Endothelial cell of umbilical vein (primary cell): Measurements from ENCODE around the gene SLC25A21. TPM values are rescaled to one million over a fixed set of nuclear protein-coding genes. Genes with fewer than 3 reads are reported as not detected.

Experiments used
- BruUV-seq: library from RNA; stranded (reverse); fragments of 400-500 nt; replicated peaks from 2 replicates; lab custom pipeline; 2021; lab: Mats Ljungman, UMichigan
- CTCF ChIA-PET: fragments of 300-600, 350-600 bp; sonication (Branson Sonifier 250); formaldehyde crosslinking; loops from one replicate; lab custom pipeline; 2021; ENCODE audit warnings: antibody characterized with exemption, inconsistent platforms; lab: Charles Lee
- POLR2A ChIA-PET: fragments of 300-600, 350-600 bp; sonication (Branson Sonifier 250); formaldehyde crosslinking; loops from one replicate; lab custom pipeline; 2021; ENCODE audit warnings: antibody characterized with exemption, inconsistent platforms; lab: Charles Lee
- DNase-seq: peaks from one replicate; pipeline ENCODE4 v3.0.0-alpha.2; 2011; ENCODE audit warnings: low read depth, low spot score
- FAIRE-seq: peaks from 2 replicates; lab custom pipeline; 2011; peaks lifted over from hg19 to GRCh38; lab: Jason Lieb, UNC
- H2AFZ ChIP-seq: 2 replicates; pipeline ENCODE4 v1.6.0; 2012; ENCODE audit warnings: low read depth, low read length, control low read depth, inconsistent platforms
- H3K27ac ChIP-seq: 2 replicates; pipeline ENCODE4 v1.5.1; 2011; ENCODE audit warnings: low read depth, mild to moderate bottlenecking, control low read depth, low read length, moderate library complexity; ENCODE audit not compliant: insufficient read depth
- H3K27me3 ChIP-seq, 2 experiments: 2 replicates each; pipeline versions ENCODE4 v1.6.0 to v1.6.1; 2011; ENCODE audit warnings: low read length in 2 of 2, mixed read lengths in 1 of 2; ENCODE audit not compliant: control insufficient read depth in 2 of 2, insufficient read depth in 2 of 2
- H3K36me3 ChIP-seq, 2 experiments: 2 replicates in 1 of 2; 3 replicates in 1 of 2; pipeline ENCODE4 v1.5.1; 2011; ENCODE audit warnings: low read length in 2 of 2, mild to moderate bottlenecking in 1 of 2, moderate library complexity in 1 of 2; ENCODE audit not compliant: control insufficient read depth in 2 of 2, insufficient read depth in 2 of 2; ENCODE audit errors: extremely low read depth in 1 of 2
- H3K4me1 ChIP-seq: 3 replicates; pipeline ENCODE4 v1.5.1; 2011; ENCODE audit warnings: mild to moderate bottlenecking, low read length; ENCODE audit not compliant: control insufficient read depth, insufficient read depth; ENCODE audit errors: extremely low read depth
- H3K4me2 ChIP-seq: 2 replicates; pipeline ENCODE4 v1.6.1; 2011; ENCODE audit warnings: low read length, control low read depth, mixed read lengths; ENCODE audit not compliant: insufficient read depth
- H3K4me3 ChIP-seq, 3 experiments: fragments of 200-600 bp in 1 of 3; sonication (generic), shearing (Covaris generic) in 1 of 3; replicated peaks in 1 of 3; 2 replicates each; pipeline ENCODE4 v1.5.1; 2011 to 2016; ENCODE audit warnings: control low read depth in 3 of 3, low read length in 3 of 3, mild to moderate bottlenecking in 2 of 3, inconsistent platforms in 1 of 3, low read depth in 1 of 3, moderate library complexity in 1 of 3; ENCODE audit not compliant: insufficient read depth in 1 of 3
- H3K79me2 ChIP-seq: 2 replicates; pipeline ENCODE4 v1.6.0; 2012; ENCODE audit warnings: low read length, inconsistent platforms; ENCODE audit not compliant: control insufficient read depth, insufficient read depth
- H3K9ac ChIP-seq: replicated peaks from 2 replicates; pipeline ENCODE3; 2011; ENCODE audit warnings: low read length, control low read depth; ENCODE audit not compliant: insufficient read depth; ENCODE audit errors: extremely low read depth
- H3K9me1 ChIP-seq: replicated peaks from 3 replicates; pipeline ENCODE4 v1.6.0; 2011; ENCODE audit warnings: mild to moderate bottlenecking, low read length; ENCODE audit not compliant: control insufficient read depth, insufficient read depth; ENCODE audit errors: extremely low read depth
- H3K9me3 ChIP-seq: replicated peaks from 2 replicates; pipeline ENCODE4 v1.5.1; 2012; ENCODE audit warnings: low read length, inconsistent platforms; ENCODE audit not compliant: control insufficient read depth, insufficient read depth
- H4K20me1 ChIP-seq: replicated peaks from 2 replicates; pipeline ENCODE3; 2011; ENCODE audit warnings: mild to moderate bottlenecking, low read length; ENCODE audit not compliant: control insufficient read depth, insufficient read depth; ENCODE audit errors: extremely low read depth
- EZH2 ChIP-seq: IDR thresholded peaks from 2 replicates; pipeline ENCODE4 v1.6.1; 2012; ENCODE audit warnings: borderline replicate concordance, low read depth, mild to moderate bottlenecking, moderate library complexity, low read length, inconsistent platforms; ENCODE audit not compliant: severe bottlenecking
- POLR2A ChIP-seq: IDR thresholded peaks from 2 replicates; pipeline ENCODE4 v1.6.1; 2012; ENCODE audit warnings: low read depth, mild to moderate bottlenecking, control low read depth, low read length
- POLR2AphosphoS5 ChIP-seq: IDR thresholded peaks from 2 replicates; pipeline ENCODE4 v1.6.1; 2012; ENCODE audit warnings: low read depth, mild to moderate bottlenecking, control low read depth, low read length, moderate library complexity; ENCODE audit not compliant: insufficient read depth
- dilution Hi-C: fragments of 300-500 bp; cut with MboI; formaldehyde crosslinking; loops from one replicate; pipeline ENCODE4 v1.15.0; 2019; ENCODE audit warnings: low sequenced_read_pairs; ENCODE audit not compliant: extremely low pct_ligation_motif_present
- intact Hi-C: fragments of 100-400 bp; cut with micrococcal nuclease; formaldehyde crosslinking; loops from one replicate; pipeline ENCODE4 v1.10.0; 2022
- polyA plus RNA-seq, 4 experiments: library from polyadenylated mRNA; depleted of rRNA in 3 of 4; stranded (reverse) in 3 of 4; unstranded in 1 of 4; fragments of >200 nt; gene quantifications; 2 replicates each; pipeline versions ENCODE4 v1.2.1 to v1.2.3, GENCODE V29; 2011 to 2012; ENCODE audit warnings: missing spikeins in 1 of 4
- total RNA-seq: library from RNA; stranded (reverse); gene quantifications from 2 replicates; pipeline ENCODE4 v1.2.3, GENCODE V29; 2021

The SLC25A21 gene
- total and polyA plus RNA-seq, 2 donors (not counting 3 experiments of a cell fraction or from before 2014, with no cell fraction given) = 0.98 to 1.4 TPM

GRCh38 chr14:36660736-36661505 is 511.5 kb downstream of the SLC25A21 start:
- Histone ChIP-seq H3K27me3 (peaks cover 89 to 98% of the 10 kb centered on the region in 2 experiments), H3K79me2 (no peaks in the 10 kb centered on the region), H3K27ac (no peak overlapping the region), H3K36me3 (no peaks in the 10 kb centered on the region), H3K4me3 (peak overlapping the region in 1 of 3 experiments; percentile 27), H2AFZ (no peak overlapping the region), H3K9ac (no peak overlapping the region), H3K9me3 (no peaks in the 10 kb centered on the region), H4K20me1 (no peaks in the 10 kb centered on the region), H3K4me1 (peaks cover 17% of the 10 kb centered on the region), H3K9me1 (no peaks in the 10 kb centered on the region), H3K4me2 (peak overlapping the region; percentile 37)
- no TSS peak for BruUV-seq
- FAIRE-seq (no peak), DNase-seq (no peak)
- dilution Hi-C loops = no loop called here
- ChIA-PET CTCF (no interaction called here), POLR2A (no interaction called here)
- intact Hi-C loops = loop anchor here (5.0 kb wide), 2 partner anchors 386 to 936 kb away; partner anchors contain the start of genes FOXA1 and TTC6
- TF ChIP-seq POLR2A (no peak), EZH2 (peak; percentile 72)

GRCh38 chr14:36659822-36660735 is 512.3 kb downstream of the SLC25A21 start:
- Histone ChIP-seq H3K36me3 (no peaks in the 10 kb centered on the region), H3K79me2 (no peaks in the 10 kb centered on the region), H3K9me1 (no peaks in the 10 kb centered on the region), H2AFZ (no peak overlapping the region), H3K4me1 (peaks cover 17% of the 10 kb centered on the region), H4K20me1 (no peaks in the 10 kb centered on the region), H3K27me3 (peaks cover 90 to 98% of the 10 kb centered on the region in 2 experiments), H3K4me3 (no peak overlapping the region), H3K9me3 (no peaks in the 10 kb centered on the region), H3K4me2 (no peak overlapping the region), H3K9ac (no peak overlapping the region), H3K27ac (no peak overlapping the region)
- dilution Hi-C loops = no loop called here
- CTCF ChIA-PET = interaction anchor here (1.5 kb wide), 1 partner anchor 10 kb away, joined by 7 read pairs; no protein-coding TSS in a partner anchor
- POLR2A ChIA-PET = no interaction called here
- DNase-seq = no peak
- no peak for FAIRE-seq
- TF ChIP-seq EZH2 = peak; percentile 35
- TF ChIP-seq POLR2AphosphoS5 = no peak
- intact Hi-C loops = loop anchor here (5.0 kb wide), 3 partner anchors 138 to 937 kb away; partner anchors contain the start of genes FOXA1, NKX2-1 and TTC6
- no TSS peak for BruUV-seq
